CD14-positive monocyte (primary cell): Measurements from ENCODE around the gene LRRN4. TPM values are rescaled to one million over a fixed set of nuclear protein-coding genes. Genes with fewer than 3 reads are reported as not detected.
A peak's percentile ranks its signal among the peaks of the same experiment; 100 is the strongest.

ENCODE experiments used
- DNase-seq, 3 donors: peaks; one replicate each; pipeline ENCODE4 v3.0.0-alpha.2; 2011 to 2022
- H2AFZ ChIP-seq: 2 replicates; pipeline ENCODE4 v1.6.0; 2012; ENCODE audit warnings: mild to moderate bottlenecking, low read depth, low read length, inconsistent platforms; ENCODE audit not compliant: insufficient read depth, poor library complexity, severe bottlenecking
- H3K27ac ChIP-seq, 2 donors: 1 replicate in 1 of 2; 2 replicates in 1 of 2; pipeline ENCODE4 v1.5.1; 2012 to 2013; ENCODE audit warnings: low read length in 2 of 2, control low read depth in 1 of 2, inconsistent platforms in 1 of 2, low read depth in 1 of 2, mild to moderate bottlenecking in 1 of 2
- H3K27me3 ChIP-seq, 2 donors: one replicate each; pipeline versions ENCODE4 v1.6.0 to v1.6.1; 2011 to 2013; ENCODE audit warnings: low read length in 2 of 2; ENCODE audit not compliant: control insufficient read depth in 2 of 2, insufficient read depth in 2 of 2
- H3K36me3 ChIP-seq, 2 donors: replicated peaks in 1 of 2; 1 replicate in 1 of 2; 2 replicates in 1 of 2; pipeline versions ENCODE4 v1.5.1 to v1.6.1; 2012 to 2013; ENCODE audit warnings: low read length in 2 of 2, control low read depth in 1 of 2, inconsistent platforms in 1 of 2, mild to moderate bottlenecking in 1 of 2; ENCODE audit not compliant: insufficient read depth in 2 of 2, control insufficient read depth in 1 of 2
- H3K4me1 ChIP-seq, 2 donors: 1 replicate in 1 of 2; 2 replicates in 1 of 2; pipeline versions ENCODE4 v1.5.1 to v1.6.1; 2012 to 2013; ENCODE audit warnings: low read length in 2 of 2, control low read depth in 1 of 2, inconsistent platforms in 1 of 2, mild to moderate bottlenecking in 1 of 2, moderate library complexity in 1 of 2; ENCODE audit not compliant: insufficient read depth in 2 of 2, control insufficient read depth in 1 of 2
- H3K4me2 ChIP-seq: replicated peaks from 2 replicates; pipeline ENCODE3; 2012; ENCODE audit warnings: low read length, moderate library complexity, mild to moderate bottlenecking; ENCODE audit not compliant: poor library complexity, severe bottlenecking; ENCODE audit errors: extremely low read depth
- H3K4me3 ChIP-seq, 3 experiments: fragments of 200-600 bp in 1 of 3; sonication (generic) in 1 of 3; replicated peaks in 1 of 3; 1 replicate in 2 of 3; 2 replicates in 1 of 3; pipeline ENCODE4 v1.5.1; 2011 to 2013; ENCODE audit warnings: low read length in 3 of 3, mild to moderate bottlenecking in 3 of 3, control low read depth in 2 of 3, low read depth in 2 of 3, inconsistent platforms in 1 of 3, moderate library complexity in 1 of 3
- H3K79me2 ChIP-seq: 2 replicates; pipeline ENCODE4 v1.6.0; 2012; ENCODE audit warnings: mild to moderate bottlenecking, control low read depth, inconsistent platforms, low read length, moderate library complexity; ENCODE audit not compliant: insufficient read depth
- H3K9ac ChIP-seq: 2 replicates; pipeline ENCODE4 v1.6.0; 2017; ENCODE audit warnings: low read length, mild to moderate bottlenecking; ENCODE audit not compliant: insufficient read depth, poor library complexity, severe bottlenecking
- H3K9me3 ChIP-seq, 2 donors: replicated peaks in 1 of 2; 1 replicate in 1 of 2; 2 replicates in 1 of 2; pipeline versions ENCODE4 v1.5.1 to v1.6.1; 2012 to 2013; ENCODE audit warnings: low read length in 2 of 2, control low read depth in 1 of 2; ENCODE audit not compliant: control insufficient read depth in 1 of 2, insufficient read depth in 1 of 2
- H4K20me1 ChIP-seq: 2 replicates; pipeline ENCODE4 v1.6.0; 2012; ENCODE audit warnings: mild to moderate bottlenecking, low read length, control low read depth, moderate library complexity; ENCODE audit not compliant: insufficient read depth
- H3K27ac Mint-ChIP-seq, 7 donors: one replicate each; pipeline ENCODE4 v1.8.0; 2020; ENCODE audit warnings: mild to moderate bottlenecking in 7 of 7, mixed read lengths in 7 of 7, moderate library complexity in 6 of 7, inconsistent platforms in 2 of 7
- H3K27me3 Mint-ChIP-seq, 3 donors: one replicate each; pipeline ENCODE4 v1.8.0; 2021 to 2022; ENCODE audit warnings: low read depth in 3 of 3, mild to moderate bottlenecking in 3 of 3, mixed read lengths in 3 of 3, moderate library complexity in 3 of 3, inconsistent platforms in 1 of 3
- H3K36me3 Mint-ChIP-seq, 2 donors: one replicate each; pipeline ENCODE4 v1.8.0; 2020; ENCODE audit warnings: mixed read lengths in 2 of 2, inconsistent platforms in 1 of 2, mild to moderate bottlenecking in 1 of 2
- H3K4me1 Mint-ChIP-seq: one replicate; pipeline ENCODE4 v1.8.0; 2020; ENCODE audit warnings: mild to moderate bottlenecking, mixed read lengths
- H3K4me3 Mint-ChIP-seq, 2 donors: one replicate each; pipeline ENCODE4 v1.8.0; 2020; ENCODE audit warnings: mild to moderate bottlenecking in 2 of 2, mixed read lengths in 2 of 2, moderate library complexity in 1 of 2
- H3K9me3 Mint-ChIP-seq, 7 donors: one replicate each; pipeline ENCODE4 v1.8.0; 2020 to 2022; ENCODE audit warnings: mixed read lengths in 7 of 7, mild to moderate bottlenecking in 6 of 7, moderate library complexity in 6 of 7, inconsistent platforms in 2 of 7
- WGBS: methylation state at CpG from one replicate; pipeline ENCODE4 v1.1.5; 2013; ENCODE audit warnings: missing lambda C conversion rate; ENCODE audit not compliant: insufficient coverage; 5-methylcytosine and 5-hydroxymethylcytosine counted together
- intact Hi-C, 2 donors: fragments of 100-400 bp; cut with micrococcal nuclease; formaldehyde crosslinking; loops; one replicate each; pipeline versions ENCODE4 v1.15.0 to v1.15.1; 2023
- polyA plus RNA-seq, 3 donors: library from polyadenylated mRNA; depleted of rRNA in 1 of 3; unstranded in 2 of 3; stranded (reverse) in 1 of 3; fragments of 300-500 nt in 2 of 3; fragments of >200 nt in 1 of 3; fragmentation: Illumina TruSeq in 2 of 3; gene quantifications; 1 replicate in 2 of 3; 2 replicates in 1 of 3; pipeline ENCODE4 v1.2.3, GENCODE V29; 2012 to 2021
- TF ChIP-seq, protein P1 (sequence below): fragments of 200-600 bp; IDR thresholded peaks from one replicate; pipeline ENCODE4 v1.8.0; 2022; ENCODE audit warnings: antibody characterized with exemption, mild to moderate bottlenecking

LRRN4 gene
- polyA plus RNA-seq, 3 donors, result not detected

DNA sequence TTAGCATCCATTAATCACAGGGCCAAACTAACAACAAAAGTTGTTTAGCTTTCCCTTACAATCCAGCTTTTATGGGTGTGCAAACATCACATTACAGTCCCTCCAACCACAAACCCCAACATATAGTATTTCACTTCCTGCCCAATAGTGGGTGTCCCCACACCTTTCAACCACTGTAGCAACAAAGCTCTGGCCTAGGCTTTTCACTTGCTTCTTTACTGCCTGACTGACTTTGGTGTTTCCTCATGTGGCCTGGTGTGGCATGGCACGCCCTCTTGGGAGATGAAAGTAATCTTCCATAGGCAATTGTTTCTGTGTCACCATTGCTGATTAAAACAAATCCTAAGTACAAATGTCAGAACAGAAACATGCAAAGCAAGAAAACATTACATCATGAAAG lies 57.1 kb downstream of the LRRN4 start:
- no peaks in the 10 kb centered on the region for H3K27me3 Mint-ChIP-seq
- Histone ChIP-seq H3K4me2 (no peak overlapping the region), H3K9ac (no peak overlapping the region), H3K9me3 (no peaks in the 10 kb centered on the region), H3K36me3 (peaks cover 4 to 41% of the 10 kb centered on the region in 2 donors), H2AFZ (no peak overlapping the region), H3K4me3 (no peak overlapping the region), H4K20me1 (no peaks in the 10 kb centered on the region), H3K27me3 (no peaks in the 10 kb centered on the region), H3K4me1 (no peaks in the 10 kb centered on the region), H3K79me2 (no peaks in the 10 kb centered on the region), H3K27ac (no peak overlapping the region)
- H3K9me3 Mint-ChIP-seq, result no peaks in the 10 kb centered on the region
- H3K27ac Mint-ChIP-seq, result peak overlapping the region in 2 of 7 donors; percentile 55 to 70
- H3K4me1 Mint-ChIP-seq, result peaks cover 3% of the 10 kb centered on the region
- no peak overlapping the region for H3K4me3 Mint-ChIP-seq
- TF ChIP-seq, protein P1, sequence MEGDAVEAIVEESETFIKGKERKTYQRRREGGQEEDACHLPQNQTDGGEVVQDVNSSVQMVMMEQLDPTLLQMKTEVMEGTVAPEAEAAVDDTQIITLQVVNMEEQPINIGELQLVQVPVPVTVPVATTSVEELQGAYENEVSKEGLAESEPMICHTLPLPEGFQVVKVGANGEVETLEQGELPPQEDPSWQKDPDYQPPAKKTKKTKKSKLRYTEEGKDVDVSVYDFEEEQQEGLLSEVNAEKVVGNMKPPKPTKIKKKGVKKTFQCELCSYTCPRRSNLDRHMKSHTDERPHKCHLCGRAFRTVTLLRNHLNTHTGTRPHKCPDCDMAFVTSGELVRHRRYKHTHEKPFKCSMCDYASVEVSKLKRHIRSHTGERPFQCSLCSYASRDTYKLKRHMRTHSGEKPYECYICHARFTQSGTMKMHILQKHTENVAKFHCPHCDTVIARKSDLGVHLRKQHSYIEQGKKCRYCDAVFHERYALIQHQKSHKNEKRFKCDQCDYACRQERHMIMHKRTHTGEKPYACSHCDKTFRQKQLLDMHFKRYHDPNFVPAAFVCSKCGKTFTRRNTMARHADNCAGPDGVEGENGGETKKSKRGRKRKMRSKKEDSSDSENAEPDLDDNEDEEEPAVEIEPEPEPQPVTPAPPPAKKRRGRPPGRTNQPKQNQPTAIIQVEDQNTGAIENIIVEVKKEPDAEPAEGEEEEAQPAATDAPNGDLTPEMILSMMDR, result no peak
- peaks cover 29 to 35% of the 10 kb centered on the region in 2 donors for H3K36me3 Mint-ChIP-seq
- intact Hi-C loops, result no loop called here
- no CpG with 5 or more reads among the region's 1 CpG for WGBS
- DNase-seq, result peak in 1 of 3 donors; percentile 6

DNA sequence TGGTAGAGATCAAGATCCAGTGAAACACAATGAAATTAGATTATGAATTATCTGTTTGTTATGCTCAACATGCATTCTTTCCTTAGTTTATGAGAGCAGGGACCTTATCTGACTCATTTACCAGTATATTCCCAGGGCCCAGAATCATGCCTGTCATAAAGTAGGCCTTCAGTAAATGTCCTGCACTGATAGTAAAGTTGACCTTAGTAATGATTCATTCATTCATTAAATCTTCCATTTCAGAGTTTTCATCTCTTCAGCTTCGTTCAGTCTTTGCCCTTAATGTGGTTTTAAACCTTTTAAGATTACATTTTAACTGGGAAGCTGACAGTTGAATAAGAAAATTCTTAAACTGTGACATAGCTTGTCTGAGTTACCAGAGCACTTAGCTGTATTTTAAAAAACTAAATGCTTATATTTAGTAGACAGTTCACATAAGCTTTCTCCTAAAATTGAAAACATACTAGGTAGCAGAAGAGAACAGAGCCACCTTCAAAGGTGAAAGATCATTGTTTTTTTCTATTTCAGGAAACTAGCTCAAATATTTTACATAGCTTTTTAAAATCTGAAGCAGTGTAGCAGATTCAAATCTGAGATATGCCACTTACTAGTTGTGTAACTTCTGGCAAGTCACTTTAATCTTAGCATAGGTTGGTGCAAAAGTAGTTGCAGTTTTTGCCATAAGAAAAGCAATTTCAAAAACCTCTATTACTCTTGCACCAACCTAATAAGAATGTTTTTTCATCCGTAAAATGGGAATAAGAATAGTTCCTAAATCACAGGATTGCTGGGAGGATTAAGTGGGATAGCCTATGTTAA lies 62.0 kb downstream of the LRRN4 start:
- no peaks in the 10 kb centered on the region for H3K79me2 ChIP-seq
- no peak overlapping the region for H3K4me2 ChIP-seq
- no peak overlapping the region for H3K27ac ChIP-seq
- no peaks in the 10 kb centered on the region for H4K20me1 ChIP-seq
- H3K36me3 ChIP-seq, result peaks cover 17 to 76% of the 10 kb centered on the region in 2 donors
- intact Hi-C loops, result no loop called here
- H3K9me3 Mint-ChIP-seq, result no peaks in the 10 kb centered on the region
- WGBS, result no CpG with 5 or more reads among the region's 2 CpGs
- no peak for DNase-seq
- H3K9ac ChIP-seq, result no peak overlapping the region
- H3K4me3 Mint-ChIP-seq, result no peak overlapping the region
- no peaks in the 10 kb centered on the region for H3K27me3 Mint-ChIP-seq
- H2AFZ ChIP-seq, result no peak overlapping the region
- H3K36me3 Mint-ChIP-seq, result peaks cover 34 to 52% of the 10 kb centered on the region in 2 donors
- no peaks in the 10 kb centered on the region for H3K27me3 ChIP-seq
- H3K4me1 ChIP-seq, result no peaks in the 10 kb centered on the region
- H3K4me1 Mint-ChIP-seq, result peaks cover 3% of the 10 kb centered on the region
- TF ChIP-seq, protein P1, result no peak
- no peaks in the 10 kb centered on the region for H3K9me3 ChIP-seq
- no peak overlapping the region for H3K4me3 ChIP-seq
- H3K27ac Mint-ChIP-seq, result no peak overlapping the region
